OCI-LY1 (cell line): ENCODE results near the gene C1QTNF1.

Experiments used
- H2AFZ ChIP-seq: fragments of 200-600 bp; sonication (generic), shearing (Covaris generic); 2 replicates; pipeline ENCODE4 v1.6.0; 2014; ENCODE audit warnings: antibody characterized with exemption, mild to moderate bottlenecking, low read length
- H3F3A ChIP-seq: fragments of 200-600 bp; sonication (generic), shearing (Covaris generic); 2 replicates; pipeline ENCODE4 v1.6.0; 2014; ENCODE audit warnings: mild to moderate bottlenecking, antibody characterized with exemption, low read length, moderate library complexity; ENCODE audit not compliant: insufficient read depth
- H3K27ac ChIP-seq: fragments of 200-600 bp; sonication (generic); 2 replicates; pipeline ENCODE4 v1.5.1; 2014; ENCODE audit warnings: low read length, mixed run types, mild to moderate bottlenecking, low read depth; ENCODE audit not compliant: poor library complexity, severe bottlenecking
- H3K27me3 ChIP-seq: fragments of 200-600 bp; sonication (generic); 2 replicates; pipeline ENCODE4 v1.6.0; 2014; ENCODE audit warnings: antibody characterized with exemption, mild to moderate bottlenecking, low read length, moderate library complexity; ENCODE audit not compliant: insufficient read depth
- H3K36me3 ChIP-seq: fragments of 200-600 bp; sonication (generic); 2 replicates; pipeline ENCODE4 v1.6.1; 2014; ENCODE audit warnings: mild to moderate bottlenecking, antibody characterized with exemption, low read length, moderate library complexity, mixed read lengths; ENCODE audit not compliant: insufficient read depth
- H3K4me1 ChIP-seq: fragments of 200-600 bp; sonication (generic); 2 replicates; pipeline ENCODE4 v1.5.1; 2014; ENCODE audit warnings: mild to moderate bottlenecking, low read length, moderate library complexity; ENCODE audit not compliant: insufficient read depth, severe bottlenecking
- H3K4me2 ChIP-seq: fragments of 200-600 bp; sonication (generic), shearing (Covaris generic); 2 replicates; pipeline ENCODE4 v1.6.1; 2014; ENCODE audit warnings: low read length
- H3K4me3 ChIP-seq: fragments of 200-600 bp; sonication (generic); 2 replicates; pipeline ENCODE4 v1.5.1; 2014; ENCODE audit warnings: low read length, low read depth, mild to moderate bottlenecking, mixed read lengths; ENCODE audit not compliant: poor library complexity, severe bottlenecking
- H3K79me2 ChIP-seq: fragments of 200-600 bp; shearing (Covaris generic); 2 replicates; pipeline ENCODE4 v1.6.1; 2016; ENCODE audit warnings: mixed run types, low read length, mixed read lengths; ENCODE audit not compliant: insufficient read depth
- H3K9ac ChIP-seq: fragments of 200-600 bp; sonication (generic), shearing (Covaris generic); 2 replicates; pipeline ENCODE4 v1.6.1; 2014; ENCODE audit warnings: mild to moderate bottlenecking, low read length, mixed read lengths
- H3K9me2 ChIP-seq: fragments of 200-600 bp; sonication (generic), shearing (Covaris generic); 2 replicates; pipeline ENCODE4 v1.6.1; 2014; ENCODE audit warnings: low read depth, mild to moderate bottlenecking, low read length, mixed read lengths
- H3K9me3 ChIP-seq: fragments of 200-600 bp; shearing (Covaris generic); 2 replicates; pipeline ENCODE4 v1.6.1; 2014; ENCODE audit warnings: low read length, mixed read lengths
- H4K20me1 ChIP-seq: fragments of 200-600 bp; sonication (generic), shearing (Covaris generic); 2 replicates; pipeline ENCODE4 v1.6.0; 2016; ENCODE audit warnings: mild to moderate bottlenecking, low read length; ENCODE audit not compliant: insufficient read depth
- EZH2 ChIP-seq: fragments of 200-600 bp; sonication (generic), shearing (Covaris generic); IDR thresholded peaks from 2 replicates; pipeline ENCODE4 v1.8.0; 2017; ENCODE audit warnings: borderline replicate concordance, mixed run types, mild to moderate bottlenecking, antibody characterized with exemption, low read length, moderate library complexity, mixed read lengths
- TF ChIP-seq, protein P1 (sequence below): fragments of 200-600 bp; sonication (generic), shearing (Covaris generic); IDR thresholded peaks from 2 replicates; pipeline ENCODE4 v1.5.1; 2017; ENCODE audit warnings: mild to moderate bottlenecking, antibody characterized with exemption, low read length, moderate library complexity, mixed read lengths

The C1QTNF1 gene

DNA sequence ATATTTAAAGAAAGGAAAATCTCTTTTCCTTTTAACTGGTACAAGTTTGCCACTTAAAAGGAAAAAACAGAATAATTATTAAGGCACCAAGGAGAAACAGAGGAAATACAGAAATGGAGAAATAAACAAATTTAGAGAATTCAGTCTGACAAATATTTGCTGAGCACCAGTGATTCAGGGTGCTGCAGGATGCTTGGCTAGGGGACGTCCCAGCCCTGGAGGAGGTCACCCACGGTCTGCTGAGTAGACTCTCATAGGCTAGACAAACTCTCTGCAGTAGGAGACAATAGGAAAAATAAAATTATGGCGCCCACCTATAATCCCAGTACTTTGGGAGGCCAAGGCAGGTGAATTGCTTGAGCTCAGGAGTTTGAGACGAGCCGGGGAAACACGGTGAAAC is 15.9 kb downstream of the C1QTNF1 start:
- no peak overlapping the region for H3K4me3 ChIP-seq
- H3K27me3 ChIP-seq = no peaks in the 10 kb centered on the region
- no peaks in the 10 kb centered on the region for H3K36me3 ChIP-seq
- no peak overlapping the region for H3K9ac ChIP-seq
- no peak overlapping the region for H3K4me2 ChIP-seq
- H4K20me1 ChIP-seq = no peaks in the 10 kb centered on the region
- no peaks in the 10 kb centered on the region for H3K9me3 ChIP-seq
- H3K9me2 ChIP-seq = no peaks in the 10 kb centered on the region
- no peak for TF ChIP-seq EZH2
- TF ChIP-seq, protein P1, sequence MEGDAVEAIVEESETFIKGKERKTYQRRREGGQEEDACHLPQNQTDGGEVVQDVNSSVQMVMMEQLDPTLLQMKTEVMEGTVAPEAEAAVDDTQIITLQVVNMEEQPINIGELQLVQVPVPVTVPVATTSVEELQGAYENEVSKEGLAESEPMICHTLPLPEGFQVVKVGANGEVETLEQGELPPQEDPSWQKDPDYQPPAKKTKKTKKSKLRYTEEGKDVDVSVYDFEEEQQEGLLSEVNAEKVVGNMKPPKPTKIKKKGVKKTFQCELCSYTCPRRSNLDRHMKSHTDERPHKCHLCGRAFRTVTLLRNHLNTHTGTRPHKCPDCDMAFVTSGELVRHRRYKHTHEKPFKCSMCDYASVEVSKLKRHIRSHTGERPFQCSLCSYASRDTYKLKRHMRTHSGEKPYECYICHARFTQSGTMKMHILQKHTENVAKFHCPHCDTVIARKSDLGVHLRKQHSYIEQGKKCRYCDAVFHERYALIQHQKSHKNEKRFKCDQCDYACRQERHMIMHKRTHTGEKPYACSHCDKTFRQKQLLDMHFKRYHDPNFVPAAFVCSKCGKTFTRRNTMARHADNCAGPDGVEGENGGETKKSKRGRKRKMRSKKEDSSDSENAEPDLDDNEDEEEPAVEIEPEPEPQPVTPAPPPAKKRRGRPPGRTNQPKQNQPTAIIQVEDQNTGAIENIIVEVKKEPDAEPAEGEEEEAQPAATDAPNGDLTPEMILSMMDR = no peak
- no peak overlapping the region for H2AFZ ChIP-seq
- no peaks in the 10 kb centered on the region for H3K4me1 ChIP-seq
- no peaks in the 10 kb centered on the region for H3K79me2 ChIP-seq
- H3F3A ChIP-seq = no peaks in the 10 kb centered on the region
- H3K27ac ChIP-seq = no peak overlapping the region

DNA sequence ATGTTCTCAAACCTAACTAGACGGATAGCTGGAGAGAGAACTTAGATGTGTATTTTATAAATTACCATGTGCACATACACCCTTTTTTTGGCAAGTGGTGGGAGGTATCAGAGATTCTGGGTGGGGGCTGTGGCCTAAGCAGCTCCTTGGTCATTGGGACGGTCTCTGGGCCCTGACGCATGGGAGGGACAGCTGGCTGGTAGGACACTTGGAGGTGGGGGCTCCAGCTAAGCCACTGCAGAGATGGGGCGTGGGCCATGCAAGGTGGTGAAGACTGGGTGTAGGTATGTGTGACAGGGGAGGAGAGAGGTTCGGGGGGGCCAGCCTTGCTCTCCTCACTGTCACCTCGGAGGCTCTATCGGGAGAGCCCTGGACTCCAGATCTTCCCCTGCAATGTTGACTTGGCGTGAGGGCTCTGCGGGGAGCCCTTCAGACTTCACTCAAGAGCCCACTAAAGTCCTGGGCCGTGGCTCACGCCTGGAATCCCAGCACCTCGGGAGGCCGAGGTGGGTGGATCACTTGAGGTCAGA is 17.1 kb downstream of the C1QTNF1 start:
- Histone ChIP-seq H2AFZ (no peak overlapping the region), H3K4me3 (no peak overlapping the region), H3K27me3 (no peaks in the 10 kb centered on the region), H3K9me3 (no peaks in the 10 kb centered on the region), H3K27ac (no peak overlapping the region), H3K9ac (no peak overlapping the region), H3K4me1 (no peaks in the 10 kb centered on the region), H3K4me2 (no peak overlapping the region), H4K20me1 (no peaks in the 10 kb centered on the region), H3K36me3 (no peaks in the 10 kb centered on the region), H3K9me2 (no peaks in the 10 kb centered on the region), H3K79me2 (no peaks in the 10 kb centered on the region), H3F3A (no peaks in the 10 kb centered on the region)
- TF ChIP-seq, protein P1 = no peak
- no peak for TF ChIP-seq EZH2

DNA sequence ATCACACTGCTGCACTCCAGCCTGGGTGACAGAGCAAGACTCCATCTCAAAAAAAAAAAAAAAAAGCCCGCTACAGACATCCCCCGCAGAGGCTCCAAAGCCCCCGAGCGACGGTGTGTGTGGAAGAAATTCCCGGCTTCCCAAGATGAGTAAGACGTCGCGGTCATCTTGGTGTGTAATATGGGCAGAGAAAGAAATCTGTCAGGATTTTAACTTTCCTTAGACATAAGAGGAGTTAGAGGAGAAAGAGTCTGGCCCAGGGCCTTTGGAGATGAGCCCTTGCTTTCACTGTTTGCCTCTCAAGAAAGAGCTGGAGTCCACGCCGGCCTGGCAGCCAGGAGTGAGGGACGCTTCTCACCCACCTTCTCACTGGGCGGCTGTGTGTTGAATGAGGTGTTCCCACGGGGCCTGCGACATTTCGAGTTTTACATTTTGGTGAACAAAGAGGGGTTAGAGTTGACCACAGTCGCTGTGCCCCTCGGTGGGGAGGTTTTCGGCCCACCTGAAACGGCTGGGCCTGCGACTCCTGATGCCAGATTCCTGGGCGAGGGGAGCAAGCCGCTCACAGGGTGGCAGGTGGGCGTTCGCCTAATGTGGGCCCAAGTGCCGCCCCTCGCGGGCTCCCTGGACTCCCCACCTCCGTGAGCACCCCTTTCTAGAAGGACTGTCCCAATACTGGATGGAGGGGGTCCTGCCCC is 17.9 kb downstream of the C1QTNF1 start:
- Histone ChIP-seq H2AFZ (no peak overlapping the region), H4K20me1 (no peaks in the 10 kb centered on the region), H3K9me3 (no peaks in the 10 kb centered on the region), H3K4me3 (no peak overlapping the region), H3K4me2 (no peak overlapping the region), H3K4me1 (no peaks in the 10 kb centered on the region), H3K9ac (no peak overlapping the region), H3K79me2 (no peaks in the 10 kb centered on the region), H3K36me3 (no peaks in the 10 kb centered on the region), H3K27ac (no peak overlapping the region), H3K27me3 (no peaks in the 10 kb centered on the region), H3F3A (no peaks in the 10 kb centered on the region), H3K9me2 (no peaks in the 10 kb centered on the region)
- TF ChIP-seq EZH2 = no peak
- TF ChIP-seq, protein P1 = no peak
